Mesenchymal stem cell (in vitro differentiated cells and primary cell): ENCODE measurements around the gene AMPH.

Experiments used
- DNase-seq: peaks from one replicate; pipeline ENCODE4 v3.0.0-alpha.2; 2013
- H2AFZ ChIP-seq: one replicate; pipeline ENCODE4 v1.6.1; 2013; ENCODE audit warnings: low read depth, mild to moderate bottlenecking, control low read depth, inconsistent platforms, low read length, moderate library complexity
- H2AK5ac ChIP-seq: 2 replicates; pipeline ENCODE4 v1.6.1; 2013; ENCODE audit warnings: low read length, moderate library complexity, mild to moderate bottlenecking, inconsistent platforms; ENCODE audit not compliant: severe bottlenecking
- H2BK120ac ChIP-seq: one replicate; pipeline ENCODE4 v1.6.1; 2013; ENCODE audit warnings: low read depth, mild to moderate bottlenecking, inconsistent platforms, low read length, moderate library complexity
- H2BK12ac ChIP-seq, 2 experiments: one replicate each; pipeline ENCODE4 v1.6.1; 2013; ENCODE audit warnings: inconsistent platforms in 2 of 2, low read length in 2 of 2, mild to moderate bottlenecking in 2 of 2, moderate library complexity in 2 of 2, control low read depth in 1 of 2
- H2BK15ac ChIP-seq: one replicate; pipeline ENCODE4 v1.6.1; 2013; ENCODE audit warnings: mild to moderate bottlenecking, low read depth, inconsistent platforms; ENCODE audit not compliant: poor library complexity, severe bottlenecking
- H2BK5ac ChIP-seq: 2 replicates; pipeline ENCODE4 v1.6.1; 2013; ENCODE audit warnings: low read depth, mild to moderate bottlenecking, low read length, control low read depth, inconsistent platforms; ENCODE audit not compliant: poor library complexity, severe bottlenecking
- H3K14ac ChIP-seq, 2 experiments: one replicate each; pipeline ENCODE4 v1.6.1; 2013; ENCODE audit warnings: inconsistent platforms in 2 of 2, low read length in 2 of 2, control low read depth in 1 of 2, mild to moderate bottlenecking in 1 of 2, moderate library complexity in 1 of 2
- H3K18ac ChIP-seq, 2 experiments: one replicate each; pipeline ENCODE4 v1.6.1; 2013; ENCODE audit warnings: inconsistent platforms in 2 of 2, low read length in 2 of 2, control low read depth in 1 of 2, low read depth in 1 of 2, mild to moderate bottlenecking in 1 of 2
- H3K23ac ChIP-seq, 2 experiments: one replicate each; pipeline ENCODE4 v1.6.1; 2013; ENCODE audit warnings: inconsistent platforms in 2 of 2, low read length in 2 of 2, mild to moderate bottlenecking in 2 of 2, moderate library complexity in 2 of 2, control low read depth in 1 of 2
- H3K27ac ChIP-seq: 2 replicates; pipeline ENCODE4 v1.5.1; 2013; ENCODE audit warnings: mild to moderate bottlenecking, moderate library complexity, low read length, control low read depth, inconsistent platforms; ENCODE audit not compliant: poor library complexity, severe bottlenecking
- H3K27me3 ChIP-seq, 2 experiments: 2 replicates each; pipeline versions ENCODE4 v1.6.1 to v1.7.0; 2013; ENCODE audit warnings: low read length in 2 of 2, mild to moderate bottlenecking in 2 of 2, moderate library complexity in 2 of 2, control low read depth in 1 of 2, inconsistent platforms in 1 of 2; ENCODE audit not compliant: control insufficient read depth in 1 of 2, insufficient read depth in 1 of 2
- H3K36me3 ChIP-seq, 2 experiments: 2 replicates each; pipeline versions ENCODE4 v1.6.1 to v1.7.0; 2013; ENCODE audit warnings: low read length in 2 of 2, control low read depth in 1 of 2, inconsistent platforms in 1 of 2, low read depth in 1 of 2, mild to moderate bottlenecking in 1 of 2; ENCODE audit not compliant: insufficient read depth in 2 of 2, control insufficient read depth in 1 of 2
- H3K4ac ChIP-seq, 2 experiments: one replicate each; pipeline ENCODE4 v1.6.1; 2013; ENCODE audit warnings: inconsistent platforms in 2 of 2, low read length in 2 of 2, mild to moderate bottlenecking in 2 of 2, moderate library complexity in 2 of 2, control low read depth in 1 of 2, low read depth in 1 of 2
- H3K4me1 ChIP-seq: 2 replicates; pipeline ENCODE4 v1.6.1; 2013; ENCODE audit warnings: low read depth, low read length, control low read depth; ENCODE audit not compliant: control insufficient read depth, insufficient read depth
- H3K4me2 ChIP-seq: 2 replicates; pipeline ENCODE4 v1.6.1; 2013; ENCODE audit warnings: low read length, mild to moderate bottlenecking, inconsistent platforms; ENCODE audit not compliant: poor library complexity, severe bottlenecking
- H3K4me3 ChIP-seq, 2 experiments: 2 replicates each; pipeline versions ENCODE4 v1.5.1 to v1.7.0; 2013; ENCODE audit warnings: low read length in 2 of 2, mild to moderate bottlenecking in 2 of 2, control low read depth in 1 of 2, low read depth in 1 of 2; ENCODE audit not compliant: insufficient read depth in 1 of 2
- H3K79me1 ChIP-seq: replicated peaks from 2 replicates; pipeline ENCODE4 v1.6.1; 2013; ENCODE audit warnings: mild to moderate bottlenecking, control low read depth, low read length, inconsistent platforms; ENCODE audit not compliant: poor library complexity, severe bottlenecking
- H3K9ac ChIP-seq: 2 replicates; pipeline ENCODE4 v1.7.0; 2013; ENCODE audit warnings: mild to moderate bottlenecking, low read length, moderate library complexity
- H3K9me3 ChIP-seq: 2 replicates; pipeline ENCODE4 v1.7.0; 2013; ENCODE audit warnings: mild to moderate bottlenecking, low read length; ENCODE audit not compliant: control insufficient read depth
- H4K8ac ChIP-seq: one replicate; pipeline ENCODE4 v1.6.1; 2013; ENCODE audit warnings: inconsistent platforms, mild to moderate bottlenecking, low read length, moderate library complexity
- H4K91ac ChIP-seq: one replicate; pipeline ENCODE4 v1.6.1; 2013; ENCODE audit warnings: mild to moderate bottlenecking, low read length, inconsistent platforms
- WGBS: methylation state at CpG from one replicate; pipeline ENCODE4 v1.1.7; 2013; ENCODE audit warnings: mixed read lengths; 5-methylcytosine and 5-hydroxymethylcytosine counted together

AMPH gene

GRCh38 chr7:38542156-38542555 lies 89.0 kb downstream of the AMPH start:
- WGBS, result 71% methylated on average over 2 of the region's 2 CpGs

GRCh38 chr7:38541440-38541839 lies 89.7 kb downstream of the AMPH start:
- Histone ChIP-seq H2BK120ac (no peak overlapping the region), H3K27me3 (no peaks in the 10 kb centered on the region), H3K14ac (no peak overlapping the region), H3K4me3 (no peak overlapping the region), H4K8ac (no peak overlapping the region), H4K91ac (no peak overlapping the region), H3K4me2 (no peak overlapping the region), H2AK5ac (no peak overlapping the region), H2BK12ac (no peak overlapping the region), H3K4me1 (no peaks in the 10 kb centered on the region), H3K36me3 (no peaks in the 10 kb centered on the region), H3K79me1 (no peaks in the 10 kb centered on the region), H2BK15ac (no peak overlapping the region), H3K27ac (no peak overlapping the region), H3K18ac (no peak overlapping the region), H3K4ac (no peak overlapping the region), H2AFZ (no peak overlapping the region), H3K9me3 (no peaks in the 10 kb centered on the region), H3K23ac (no peak overlapping the region), H3K9ac (no peak overlapping the region), H2BK5ac (no peak overlapping the region)
- 62% methylated on average over 3 of the region's 3 CpGs for WGBS
- no peak for DNase-seq

More at GRCh38 chr7:38542156-38542555, 89.0 kb downstream of the AMPH start:
- Histone ChIP-seq H3K27ac (no peak overlapping the region), H3K79me1 (no peaks in the 10 kb centered on the region), H2AK5ac (no peak overlapping the region), H3K36me3 (no peaks in the 10 kb centered on the region), H3K9ac (peak overlapping the region; percentile 14), H3K4ac (no peak overlapping the region), H3K27me3 (no peaks in the 10 kb centered on the region), H4K8ac (no peak overlapping the region), H2BK5ac (no peak overlapping the region), H2BK15ac (no peak overlapping the region), H2AFZ (no peak overlapping the region), H3K14ac (no peak overlapping the region), H2BK120ac (no peak overlapping the region), H3K4me2 (no peak overlapping the region), H3K4me1 (no peaks in the 10 kb centered on the region), H3K23ac (no peak overlapping the region), H3K18ac (no peak overlapping the region), H3K4me3 (no peak overlapping the region), H3K9me3 (no peaks in the 10 kb centered on the region), H2BK12ac (no peak overlapping the region), H4K91ac (no peak overlapping the region)
- DNase-seq, result no peak

- no peak overlapping the region for H2BK120ac ChIP-seq
- H2BK5ac ChIP-seq, result no peak overlapping the region
- H2BK12ac ChIP-seq, result no peak overlapping the region
- no peak for DNase-seq
- H3K4me1 ChIP-seq, result no peaks in the 10 kb centered on the region
- H3K9me3 ChIP-seq, result no peaks in the 10 kb centered on the region
- H3K14ac ChIP-seq, result no peak overlapping the region
- no peak overlapping the region for H3K9ac ChIP-seq
- H3K27ac ChIP-seq, result no peak overlapping the region
- no peak overlapping the region for H4K91ac ChIP-seq
- H3K4ac ChIP-seq, result no peak overlapping the region
- no peak overlapping the region for H3K23ac ChIP-seq
- H2AFZ ChIP-seq, result no peak overlapping the region
- no peak overlapping the region for H2AK5ac ChIP-seq
- no peaks in the 10 kb centered on the region for H3K27me3 ChIP-seq
- no peak overlapping the region for H3K4me2 ChIP-seq
- H3K4me3 ChIP-seq, result no peak overlapping the region
- no peak overlapping the region for H3K18ac ChIP-seq
- H4K8ac ChIP-seq, result no peak overlapping the region
- no peaks in the 10 kb centered on the region for H3K36me3 ChIP-seq
- no peak overlapping the region for H2BK15ac ChIP-seq
- 78% methylated on average over 1 of the region's 2 CpGs for WGBS
- no peaks in the 10 kb centered on the region for H3K79me1 ChIP-seq
Measured at GRCh38 chr7:38539477-38540081, 91.6 kb downstream of the AMPH start.

GRCh38 chr7:38535073-38535472 lies 96.1 kb downstream of the AMPH start:
- no peak overlapping the region for H2AK5ac ChIP-seq
- no peak overlapping the region for H3K9ac ChIP-seq
- peaks cover 0 to 10% of the 10 kb centered on the region in 2 experiments for H3K36me3 ChIP-seq
- no peak overlapping the region for H3K4me3 ChIP-seq
- no peaks in the 10 kb centered on the region for H3K4me1 ChIP-seq
- no peak overlapping the region for H3K23ac ChIP-seq
- no peaks in the 10 kb centered on the region for H3K9me3 ChIP-seq
- no peak for DNase-seq
- no peak overlapping the region for H4K91ac ChIP-seq
- no peak overlapping the region for H2BK12ac ChIP-seq
- no peak overlapping the region for H2BK15ac ChIP-seq
- no peak overlapping the region for H2BK5ac ChIP-seq
- no peak overlapping the region for H2AFZ ChIP-seq
- no peaks in the 10 kb centered on the region for H3K79me1 ChIP-seq
- no peak overlapping the region for H3K27ac ChIP-seq
- 83% methylated on average over 2 of the region's 2 CpGs for WGBS
- no peak overlapping the region for H3K14ac ChIP-seq
- H3K18ac ChIP-seq, result no peak overlapping the region
- H4K8ac ChIP-seq, result no peak overlapping the region
- H2BK120ac ChIP-seq, result no peak overlapping the region
- H3K4ac ChIP-seq, result no peak overlapping the region
- no peaks in the 10 kb centered on the region for H3K27me3 ChIP-seq
- no peak overlapping the region for H3K4me2 ChIP-seq
